Transverse colon (tissue), 4 donors: Measurements from ENCODE around the gene PRKAR1B. TPM values are rescaled to one million over a fixed set of nuclear protein-coding genes. Genes with fewer than 3 reads are reported as not detected.

Experiments used
- DNase-seq: peaks from one replicate; pipeline ENCODE4 v3.0.0-alpha.2; 2019
- H3K27ac ChIP-seq, 4 donors: fragments of 200-600 bp; sonication (generic); 2 replicates each; pipeline ENCODE4 v1.5.1; 2016 to 2018; ENCODE audit warnings: inconsistent platforms in 4 of 4
- H3K27me3 ChIP-seq: fragments of 200-600 bp; sonication (generic); 2 replicates; pipeline ENCODE4 v1.5.1; 2017; ENCODE audit warnings: inconsistent platforms
- H3K36me3 ChIP-seq, 4 donors: fragments of 200-600 bp; sonication (generic); 2 replicates each; pipeline ENCODE4 v1.5.1; 2017 to 2019; ENCODE audit warnings: inconsistent platforms in 4 of 4
- H3K4me1 ChIP-seq, 4 donors: fragments of 200-600 bp; sonication (generic); 2 replicates each; pipeline ENCODE4 v1.5.1; 2017 to 2020; ENCODE audit warnings: inconsistent platforms in 4 of 4
- H3K4me3 ChIP-seq, 4 donors: fragments of 200-600 bp; sonication (generic); 1 replicate in 1 of 4; 2 replicates in 3 of 4; pipeline versions ENCODE4 v1.5.1 to v1.6.1; 2017 to 2019; ENCODE audit warnings: inconsistent platforms in 4 of 4
- H3K9me3 ChIP-seq, 2 donors: fragments of 200-600 bp; sonication (generic); 2 replicates each; pipeline ENCODE4 v1.5.1; 2017 to 2019; ENCODE audit warnings: inconsistent platforms in 2 of 2
- EP300 ChIP-seq: sonication (generic); formaldehyde crosslinking; IDR thresholded peaks from one replicate; pipeline ENCODE4 v1.6.1; 2017; ENCODE audit warnings: antibody characterized with exemption, low read depth
- POLR2A ChIP-seq: fragments of 450-650 bp; IDR thresholded peaks from one replicate; pipeline ENCODE4 v1.6.1; 2016; ENCODE audit warnings: antibody characterized with exemption, mild to moderate bottlenecking, moderate library complexity
- POLR2AphosphoS5 ChIP-seq, 3 donors: sonication (generic); formaldehyde crosslinking; IDR thresholded peaks; one replicate each; pipeline ENCODE4 v1.6.1; 2016; ENCODE audit warnings: antibody characterized with exemption in 3 of 3
- WGBS, 2 donors: methylation state at CpG; one replicate each; pipeline ENCODE4 v1.1.5; 2018; ENCODE audit warnings: low coverage in 1 of 2; 5-methylcytosine and 5-hydroxymethylcytosine counted together
- in situ Hi-C, 4 donors: fragments of 200-750 bp; cut with MboI; loops; one replicate each; pipeline versions ENCODE4 v1.15.0 to v1.15.1; 2017; ENCODE audit warnings: low sequenced_read_pairs in 3 of 4, low pct_ligation_motif_present in 1 of 4, low pct_unique_long_range_greater_than_20kb in 1 of 4
- intact Hi-C: fragments of 100-400 bp; cut with DNase I; formaldehyde crosslinking; loops from one replicate; pipeline ENCODE4 v1.15.1; 2023; ENCODE audit warnings: low total_unique reads
- total RNA-seq, 4 donors: library from RNA; depleted of rRNA; stranded (reverse); fragments of >200 nt; gene quantifications; one replicate each; pipeline ENCODE4 v1.1.0, GENCODE V29; 2016
- TF ChIP-seq, protein P1 (sequence below), 5 experiments: fragments of 200-600 bp in 3 of 5; fragments of 450-650 bp in 2 of 5; sonication (generic) in 3 of 5; IDR thresholded peaks; 1 replicate in 2 of 5; 2 replicates in 3 of 5; pipeline ENCODE4 v1.5.1; 2016 to 2017; ENCODE audit warnings: antibody characterized with exemption in 5 of 5, inconsistent platforms in 3 of 5, mild to moderate bottlenecking in 2 of 5, moderate library complexity in 1 of 5

The PRKAR1B gene
- total RNA-seq, 4 donors from 2014 or later, result 15.7 to 53.9 (median 16.9) TPM

DNA sequence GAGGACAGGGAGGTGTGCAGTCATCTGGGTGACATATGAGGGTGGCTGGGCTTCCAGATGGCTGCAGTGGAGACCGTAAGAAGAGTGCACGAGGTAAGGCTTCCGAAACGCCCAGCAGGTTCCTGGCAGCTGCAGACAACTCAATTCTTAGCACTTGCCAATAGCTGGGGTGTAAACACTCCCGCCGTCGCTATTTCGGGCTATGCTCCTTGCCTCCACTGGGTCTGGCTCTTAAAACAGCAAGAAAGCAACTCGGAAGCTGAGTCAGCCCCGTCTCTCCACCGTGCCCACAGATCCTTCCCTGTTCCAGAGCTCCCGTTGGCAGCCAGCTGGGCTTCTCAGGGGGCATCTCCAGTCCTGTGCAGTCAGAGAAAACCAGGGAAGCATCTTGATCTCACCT lies 201.3 kb downstream of the PRKAR1B start:
- Histone ChIP-seq H3K27ac (no peak overlapping the region), H3K27me3 (peaks cover 43% of the 10 kb centered on the region), H3K36me3 (no peaks in the 10 kb centered on the region), H3K4me3 (no peak overlapping the region), H3K4me1 (peaks cover 19 to 29% (median 26%) of the 10 kb centered on the region in 4 donors), H3K9me3 (no peaks in the 10 kb centered on the region)
- intact Hi-C loops, result no loop called here
- in situ Hi-C loops, result no loop called here
- TF ChIP-seq, protein P1, sequence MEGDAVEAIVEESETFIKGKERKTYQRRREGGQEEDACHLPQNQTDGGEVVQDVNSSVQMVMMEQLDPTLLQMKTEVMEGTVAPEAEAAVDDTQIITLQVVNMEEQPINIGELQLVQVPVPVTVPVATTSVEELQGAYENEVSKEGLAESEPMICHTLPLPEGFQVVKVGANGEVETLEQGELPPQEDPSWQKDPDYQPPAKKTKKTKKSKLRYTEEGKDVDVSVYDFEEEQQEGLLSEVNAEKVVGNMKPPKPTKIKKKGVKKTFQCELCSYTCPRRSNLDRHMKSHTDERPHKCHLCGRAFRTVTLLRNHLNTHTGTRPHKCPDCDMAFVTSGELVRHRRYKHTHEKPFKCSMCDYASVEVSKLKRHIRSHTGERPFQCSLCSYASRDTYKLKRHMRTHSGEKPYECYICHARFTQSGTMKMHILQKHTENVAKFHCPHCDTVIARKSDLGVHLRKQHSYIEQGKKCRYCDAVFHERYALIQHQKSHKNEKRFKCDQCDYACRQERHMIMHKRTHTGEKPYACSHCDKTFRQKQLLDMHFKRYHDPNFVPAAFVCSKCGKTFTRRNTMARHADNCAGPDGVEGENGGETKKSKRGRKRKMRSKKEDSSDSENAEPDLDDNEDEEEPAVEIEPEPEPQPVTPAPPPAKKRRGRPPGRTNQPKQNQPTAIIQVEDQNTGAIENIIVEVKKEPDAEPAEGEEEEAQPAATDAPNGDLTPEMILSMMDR (IDR thresholded peaks at IDR 0.05), result no peak
- TF ChIP-seq POLR2A (no peak), POLR2AphosphoS5 (IDR thresholded peaks at IDR 0.05) (no peak), EP300 (no peak)
- DNase-seq, result no peak
- 49 to 87% methylated on average over 4 to 12 of the region's 12 CpGs for WGBS, 2 donors

DNA sequence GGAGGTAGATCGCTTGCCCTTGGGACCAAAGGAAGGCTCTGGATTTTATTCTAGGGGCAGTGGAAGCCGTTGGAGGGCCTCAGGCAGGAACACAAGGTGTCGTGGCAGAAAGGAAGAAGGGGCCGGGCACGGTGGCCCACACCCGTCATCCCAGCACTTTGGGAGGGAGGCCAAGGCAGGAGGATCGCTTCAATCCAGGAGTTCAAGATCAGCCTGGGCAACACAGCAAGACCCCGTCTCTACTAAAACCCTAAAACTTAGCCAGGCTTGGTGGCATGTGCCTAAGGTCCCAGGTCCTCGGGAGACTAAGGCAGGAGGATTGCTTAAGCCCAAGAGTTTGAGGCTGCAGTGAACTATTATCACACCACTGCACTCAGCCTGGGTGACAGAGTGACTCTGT lies 202.3 kb downstream of the PRKAR1B start:
- H3K36me3 ChIP-seq, result no peaks in the 10 kb centered on the region
- no peaks in the 10 kb centered on the region for H3K9me3 ChIP-seq
- in situ Hi-C loops (no loop called here), intact Hi-C loops (no loop called here)
- WGBS, 2 donors, result 83 to 92% methylated on average over 5 to 9 of the region's 9 CpGs
- H3K4me1 ChIP-seq, result peaks cover 20 to 34% (median 31%) of the 10 kb centered on the region in 4 donors
- DNase-seq, result no peak
- TF ChIP-seq EP300 (no peak), POLR2AphosphoS5 (IDR thresholded peaks at IDR 0.05) (no peak)
- no peak overlapping the region for H3K27ac ChIP-seq
- H3K27me3 ChIP-seq, result peaks cover 42% of the 10 kb centered on the region
- H3K4me3 ChIP-seq, result no peak overlapping the region

DNA sequence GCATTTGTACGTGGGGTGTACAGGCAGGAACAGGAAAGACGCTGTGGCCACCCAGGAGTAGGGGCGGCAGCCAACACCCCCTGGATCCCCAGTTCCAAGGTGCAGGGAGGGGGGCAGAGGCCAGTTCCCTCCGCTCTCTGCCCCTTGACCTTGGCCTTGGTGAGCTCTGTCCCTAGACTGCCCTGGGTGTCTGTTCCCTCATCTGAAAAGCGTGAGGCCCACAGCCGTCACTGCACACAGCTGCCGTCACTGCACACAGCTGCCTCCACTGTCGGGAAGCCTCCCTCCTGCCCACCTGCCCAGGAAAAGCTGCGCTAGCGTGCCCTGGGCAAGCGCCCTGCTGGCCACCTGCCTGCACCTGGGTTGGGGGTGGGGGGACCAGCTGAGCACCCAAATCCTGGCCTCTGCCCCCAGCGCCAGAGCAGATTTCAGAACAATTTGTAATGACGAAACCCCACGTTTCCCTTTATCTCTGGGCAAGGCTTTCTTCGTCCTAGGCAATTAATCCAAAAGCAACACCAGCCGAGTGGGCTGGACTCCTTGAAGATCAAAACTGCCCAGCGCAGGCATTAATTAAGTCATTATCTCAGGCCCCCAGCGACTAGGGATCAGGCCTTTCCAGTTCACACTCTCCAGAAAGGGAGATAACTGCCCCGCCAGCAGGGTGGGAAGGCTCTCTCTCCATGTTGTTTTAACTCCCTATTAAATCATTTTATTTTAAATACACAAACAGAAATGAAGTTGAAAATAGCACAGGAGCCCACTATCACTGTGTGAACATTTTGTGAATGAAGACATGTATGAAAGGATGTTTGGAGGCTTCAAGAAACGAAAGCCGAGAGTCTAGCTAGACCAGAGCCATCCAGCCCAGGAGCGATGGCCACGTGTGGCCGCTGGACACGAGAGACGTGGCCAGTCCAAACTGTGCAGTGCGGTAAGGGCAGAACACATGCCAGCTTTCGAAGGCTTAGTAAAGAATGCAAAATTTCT lies 203.4 kb downstream of the PRKAR1B start:
- TF ChIP-seq, protein P1 (IDR thresholded peaks at IDR 0.05), result no peak
- TF ChIP-seq POLR2AphosphoS5 (IDR thresholded peaks at IDR 0.05), result no peak
- TF ChIP-seq POLR2A, result no peak
- no peak for TF ChIP-seq EP300
- intact Hi-C loops (no loop called here), in situ Hi-C loops (no loop called here)
- 81 to 90% methylated on average over 11 to 28 of the region's 28 CpGs for WGBS, 2 donors
- H3K4me1 ChIP-seq, result peaks cover 20 to 33% (median 30%) of the 10 kb centered on the region in 4 donors
- H3K4me3 ChIP-seq, result no peak overlapping the region
- no peaks in the 10 kb centered on the region for H3K9me3 ChIP-seq
- no peak for DNase-seq
- no peaks in the 10 kb centered on the region for H3K36me3 ChIP-seq
- H3K27ac ChIP-seq, result no peak overlapping the region
- H3K27me3 ChIP-seq, result peaks cover 37% of the 10 kb centered on the region

DNA sequence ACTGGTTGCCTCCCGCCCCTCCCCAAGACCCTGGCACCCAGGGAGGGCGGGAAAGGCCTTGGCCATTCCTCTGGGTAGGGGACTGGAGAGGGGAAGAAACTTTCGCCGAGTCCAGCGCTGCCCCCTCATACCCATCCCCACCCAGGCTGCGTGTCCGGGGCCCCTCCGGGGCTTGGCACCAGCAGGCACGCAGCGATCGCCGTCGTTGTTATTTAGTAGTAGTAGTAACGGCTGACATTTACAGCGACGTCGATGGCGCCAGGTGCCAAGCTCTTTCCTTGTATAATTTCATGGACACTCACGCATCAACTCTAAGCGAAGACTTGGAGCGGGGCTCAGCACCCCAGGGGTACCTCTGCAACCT lies 204.1 kb downstream of the PRKAR1B start:
- Histone ChIP-seq H3K27ac (no peak overlapping the region), H3K27me3 (peaks cover 37% of the 10 kb centered on the region), H3K4me3 (peak overlapping the region in 1 of 4 donors; percentile 53), H3K36me3 (no peaks in the 10 kb centered on the region), H3K4me1 (peaks cover 20 to 40% (median 33%) of the 10 kb centered on the region in 4 donors), H3K9me3 (no peaks in the 10 kb centered on the region)
- WGBS, 2 donors, result 29% methylated on average over 20 of the region's 21 CpGs; no CpG with 5 or more reads in 1 of the 2 donors
- intact Hi-C loops, result no loop called here
- DNase-seq, result no peak
- in situ Hi-C loops, result no loop called here
- TF ChIP-seq POLR2AphosphoS5 (IDR thresholded peaks at IDR 0.05) (no peak), EP300 (no peak), POLR2A (no peak)
- TF ChIP-seq, protein P1 (IDR thresholded peaks at IDR 0.05), result no peak
